Effector CD8-positive, alpha-beta T cell (primary cell): ENCODE results near the gene POU2F1.

Experiments
- DNase-seq: peaks from one replicate; lab custom pipeline; 2025; lab: John Stamatoyannopoulos, UW

The POU2F1 gene

DNA sequence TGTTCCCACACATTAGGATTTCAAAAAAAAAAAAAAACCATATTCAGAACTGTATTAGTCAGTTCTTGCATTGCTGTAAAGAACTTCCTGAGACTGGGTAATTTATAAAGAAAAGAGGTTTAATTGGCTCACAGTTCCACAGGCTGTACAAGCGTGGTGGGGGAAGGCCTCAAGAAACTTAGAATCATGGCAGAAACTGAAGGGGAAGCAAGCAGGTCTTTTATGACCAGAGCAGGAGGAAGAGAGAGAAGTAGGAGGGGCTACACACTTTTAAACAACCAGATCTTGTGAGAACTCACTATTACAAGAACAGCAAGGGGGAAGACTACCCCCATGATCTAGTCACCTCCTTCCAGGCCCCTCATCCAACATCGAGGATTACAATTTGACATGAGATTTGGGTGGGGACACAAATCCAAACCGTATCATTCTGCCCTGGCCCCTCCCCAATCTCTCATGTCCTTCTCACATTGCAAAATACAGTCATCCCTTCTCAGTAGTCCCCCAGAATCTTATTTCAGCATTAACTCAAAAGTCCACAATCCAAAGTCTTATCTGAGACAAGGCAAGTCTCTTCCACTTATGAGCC, 51.8 kb downstream of the POU2F1 start:
- no peak for DNase-seq

DNA sequence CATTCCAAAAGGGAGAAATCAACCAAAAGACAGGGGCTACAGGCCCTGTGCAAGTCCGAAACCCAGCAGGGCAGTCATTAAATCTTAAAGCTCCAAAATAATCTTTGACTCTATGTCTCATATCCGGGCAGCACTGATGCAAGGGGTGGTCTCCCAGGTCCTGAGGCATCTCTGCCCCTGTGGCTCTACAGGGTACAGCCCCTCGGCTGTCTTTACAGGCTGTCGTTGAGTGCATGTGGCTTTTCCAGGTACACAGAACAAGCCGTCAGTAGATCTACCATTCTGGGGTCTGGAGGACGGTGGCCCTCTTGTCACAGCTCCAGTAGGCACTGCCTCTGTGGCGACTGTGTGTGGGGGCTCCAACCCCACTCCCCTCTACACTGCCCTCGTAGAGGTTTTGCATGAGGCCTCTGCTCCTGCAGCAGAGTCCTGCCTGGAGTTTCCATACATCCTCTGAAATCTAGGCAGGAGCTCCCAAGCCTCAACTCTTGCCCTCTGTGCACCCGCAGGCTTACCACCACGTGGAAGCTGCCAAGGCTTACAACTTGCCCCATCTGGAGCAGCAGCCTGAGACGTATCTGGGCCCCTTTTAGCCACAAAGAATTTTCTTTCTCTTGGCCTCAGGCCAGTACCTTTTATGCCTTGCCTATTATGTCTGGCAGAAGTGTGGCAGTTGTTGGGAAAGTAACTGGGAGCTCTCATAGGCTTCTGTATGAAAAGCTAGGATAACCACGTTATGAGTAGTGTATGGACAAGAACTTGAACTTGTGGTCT, 52.5 kb downstream of the POU2F1 start:
- no peak for DNase-seq

DNA sequence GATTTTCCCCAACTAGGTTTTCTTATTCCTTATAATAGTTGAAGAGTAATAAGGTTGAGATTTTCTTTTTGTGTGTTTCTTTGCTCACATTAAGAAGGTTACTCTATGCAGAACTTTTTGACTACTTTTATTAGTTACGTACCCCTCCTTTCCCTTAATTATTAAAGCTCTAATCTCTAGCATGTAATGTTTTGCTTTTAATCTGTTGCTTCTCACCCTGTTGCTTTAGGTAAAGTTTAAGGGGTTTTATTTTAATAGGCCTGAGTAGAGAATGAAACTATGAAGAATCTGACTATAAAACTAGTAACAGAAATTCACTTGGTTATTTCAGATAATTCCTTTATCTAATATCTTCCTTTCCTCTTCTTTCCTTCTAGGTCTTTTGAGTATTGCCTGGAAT, 53.4 kb downstream of the POU2F1 start:
- no peak for DNase-seq

DNA sequence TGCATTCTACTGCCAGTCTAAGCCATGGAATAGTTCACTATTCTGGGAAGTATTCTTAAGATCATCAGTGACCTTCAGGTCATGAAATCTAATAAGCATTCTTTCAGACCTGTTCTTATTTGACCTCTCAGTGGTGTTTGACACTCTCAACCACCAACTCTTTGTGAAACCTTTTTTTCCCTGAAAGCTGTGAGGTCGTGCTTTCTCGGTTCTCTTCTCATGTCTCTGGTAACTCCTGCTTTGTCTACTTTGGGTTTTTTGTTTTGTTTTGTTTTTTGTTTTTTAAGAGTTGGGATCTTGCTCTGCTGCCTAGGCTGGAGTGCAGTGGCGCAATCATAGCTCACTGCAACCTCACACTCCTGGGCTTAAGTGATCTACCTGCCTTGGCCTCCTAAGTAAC, 56.3 kb downstream of the POU2F1 start:
- no peak for DNase-seq

DNA sequence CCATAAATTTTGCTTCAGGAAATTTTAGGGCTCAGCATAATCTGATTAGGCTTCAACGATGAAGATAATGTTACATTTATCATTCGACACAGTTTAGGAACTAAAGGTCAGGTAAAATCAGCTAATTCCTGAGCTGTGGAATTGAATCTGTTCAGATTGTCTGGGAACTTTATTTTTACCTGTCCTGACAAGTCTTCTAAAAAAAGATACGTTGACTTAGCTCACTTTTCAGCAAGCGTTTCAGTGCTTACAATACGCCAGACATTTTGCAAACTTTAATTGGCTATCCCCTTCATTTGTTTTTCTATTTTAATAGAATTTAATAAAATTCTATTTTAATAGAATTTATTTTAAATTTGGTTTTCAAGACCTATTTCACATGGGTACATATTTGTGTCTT, 57.8 kb downstream of the POU2F1 start:
- DNase-seq, result no peak

DNA sequence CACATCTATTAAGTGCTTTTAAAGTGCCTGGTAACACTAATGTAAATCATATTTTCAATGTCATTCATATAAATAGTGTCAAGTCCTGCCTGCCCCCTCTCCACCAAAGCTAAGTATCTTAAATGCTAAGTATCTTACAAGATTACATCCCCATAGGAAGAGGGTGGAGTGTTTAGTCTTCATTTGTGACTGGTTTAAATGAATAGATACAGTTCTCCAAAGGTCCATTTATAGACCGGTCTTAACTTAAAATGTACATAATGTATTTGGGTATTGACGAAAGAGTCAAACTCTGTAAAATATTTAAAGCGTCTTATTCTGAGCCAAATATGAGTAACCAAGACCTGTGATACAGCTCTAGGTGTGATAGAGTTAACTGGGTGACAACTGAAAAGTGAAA, 60.2 kb downstream of the POU2F1 start:
- DNase-seq, result no peak

DNA sequence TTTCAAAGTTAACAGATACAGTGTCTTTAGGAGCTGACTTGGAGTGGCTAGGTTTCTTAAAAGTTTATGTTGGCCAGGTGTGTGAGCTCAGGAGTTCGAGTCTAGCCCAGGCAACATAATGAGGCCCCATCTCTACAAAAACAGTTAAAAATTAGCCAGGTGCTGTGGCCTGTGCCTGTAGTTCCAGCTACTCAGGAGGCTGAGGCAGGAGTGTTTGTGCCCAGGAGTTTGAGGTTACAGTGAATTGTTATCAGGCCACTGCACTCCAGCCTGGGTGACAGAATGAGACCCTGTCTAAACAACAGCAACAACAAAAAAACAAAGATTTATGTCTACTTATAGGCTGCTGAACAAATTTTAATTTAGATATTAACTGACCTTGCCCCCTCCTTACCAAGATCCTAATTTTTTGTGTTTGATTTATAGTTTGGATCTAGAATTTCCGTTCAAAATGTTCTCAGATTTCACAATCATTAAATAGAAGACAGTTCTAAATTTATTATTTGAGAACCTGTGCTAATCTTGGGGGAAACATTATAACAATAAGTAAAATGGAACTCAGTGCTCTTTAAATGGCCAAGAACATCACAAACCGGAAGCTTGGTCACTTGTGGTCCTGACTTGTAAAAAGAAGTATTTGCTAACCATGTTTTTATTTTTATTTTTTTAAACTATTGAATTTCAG, 67.8 kb downstream of the POU2F1 start:
- DNase-seq, result no peak

DNA sequence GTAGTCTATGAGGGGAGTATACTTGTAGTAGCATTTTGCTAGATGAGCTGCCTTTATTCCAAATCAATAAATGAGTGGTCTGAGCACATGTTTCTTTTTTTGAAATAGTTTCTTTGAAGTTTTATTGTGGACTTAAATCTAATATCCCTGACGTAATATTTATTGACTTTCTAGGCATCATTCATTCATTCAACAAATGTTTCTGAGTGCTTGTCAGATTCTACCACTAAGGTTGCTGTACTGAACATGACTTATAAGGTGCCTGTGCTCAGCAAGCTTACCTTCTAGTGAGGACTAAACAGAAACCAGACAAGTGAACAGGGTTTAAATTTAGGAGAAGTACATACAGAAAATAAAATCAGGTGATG, 68.4 kb downstream of the POU2F1 start:
- DNase-seq, result no peak

DNA sequence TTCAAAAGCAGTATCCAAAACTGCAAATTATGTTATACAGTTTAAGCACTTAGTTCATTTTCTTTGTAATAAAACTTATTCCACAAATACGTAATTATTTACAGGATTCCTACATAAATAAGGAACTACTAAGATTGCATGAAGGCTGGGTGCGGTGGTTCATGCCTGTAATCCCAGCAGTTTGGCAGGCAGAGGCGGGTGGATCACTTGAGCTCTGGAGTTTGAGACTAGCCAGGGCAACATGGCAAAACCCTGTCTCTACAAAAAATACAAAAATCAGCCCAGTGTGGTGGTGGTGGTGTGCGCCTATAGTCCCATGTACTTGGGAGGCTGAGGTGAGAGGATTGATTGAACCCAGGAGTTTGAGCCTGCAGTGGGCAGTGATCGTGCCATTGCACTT, 69.3 kb downstream of the POU2F1 start:
- no peak for DNase-seq

DNA sequence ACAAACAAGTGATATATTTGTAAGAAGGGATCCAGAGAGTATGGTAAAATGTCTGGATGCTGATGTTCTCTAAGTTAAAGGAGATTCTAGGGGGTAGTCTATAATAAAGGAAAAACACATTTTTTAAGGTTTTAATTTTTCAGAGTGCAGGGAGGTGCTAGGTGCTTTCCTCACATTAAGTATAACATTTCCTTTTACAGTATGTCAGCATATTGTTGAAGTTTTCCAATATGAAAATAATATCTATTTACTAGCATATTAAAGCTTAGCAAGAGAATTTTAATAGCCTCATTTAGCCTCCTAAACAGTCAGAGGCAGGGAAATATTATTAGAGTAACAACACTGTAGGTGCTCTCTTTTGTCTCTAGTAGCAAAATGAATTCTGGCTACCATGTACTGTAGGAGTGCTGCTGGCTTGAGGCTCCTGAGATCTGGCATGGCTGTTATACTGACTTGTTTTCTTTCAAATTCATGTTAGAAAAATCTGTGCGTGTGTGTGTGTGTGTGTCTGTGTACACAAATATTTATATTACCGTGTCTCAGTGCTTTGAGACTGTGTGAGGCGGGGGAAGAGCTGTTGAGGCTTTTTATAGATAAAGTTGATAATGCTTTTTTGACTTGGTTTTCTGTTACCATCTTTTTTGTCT, 71.0 kb downstream of the POU2F1 start:
- DNase-seq, result no peak

DNA sequence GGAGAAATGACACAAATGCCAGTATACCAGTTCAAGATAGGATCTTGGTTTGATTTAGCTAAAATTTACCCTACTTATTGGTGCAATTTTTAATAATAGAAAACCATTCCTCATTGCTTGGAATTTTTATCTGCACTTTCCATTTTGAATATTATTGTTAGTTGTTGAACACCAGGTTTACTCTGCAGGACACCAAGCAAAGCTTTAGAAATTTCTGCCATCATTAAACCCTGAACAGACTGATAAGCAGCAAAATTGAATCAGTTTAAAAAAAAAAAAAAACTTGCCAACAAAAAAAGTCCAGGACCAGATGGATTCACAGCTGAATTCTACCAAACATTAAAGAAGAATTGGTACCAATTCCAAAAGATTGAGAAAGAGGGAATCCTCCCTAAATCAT, 71.5 kb downstream of the POU2F1 start:
- DNase-seq, result no peak

DNA sequence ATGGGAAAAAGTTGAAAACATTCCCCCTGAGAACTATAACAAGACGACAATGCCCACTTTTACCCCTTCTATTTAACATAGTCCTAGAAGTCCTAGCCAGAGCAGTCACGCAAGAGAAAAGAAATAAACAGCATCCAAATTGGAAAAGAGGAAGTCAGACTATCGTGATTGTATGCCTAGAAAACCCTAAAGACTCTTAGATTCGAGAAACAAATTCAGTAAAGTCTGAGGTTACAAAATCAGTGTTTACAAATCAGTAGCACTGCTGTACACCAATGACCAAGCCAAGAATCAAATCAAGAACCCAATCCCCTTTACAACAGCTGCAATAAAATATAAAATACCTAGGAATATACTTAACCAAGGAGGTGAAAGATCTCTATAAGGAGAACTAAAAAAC, 72.4 kb downstream of the POU2F1 start:
- no peak for DNase-seq

DNA sequence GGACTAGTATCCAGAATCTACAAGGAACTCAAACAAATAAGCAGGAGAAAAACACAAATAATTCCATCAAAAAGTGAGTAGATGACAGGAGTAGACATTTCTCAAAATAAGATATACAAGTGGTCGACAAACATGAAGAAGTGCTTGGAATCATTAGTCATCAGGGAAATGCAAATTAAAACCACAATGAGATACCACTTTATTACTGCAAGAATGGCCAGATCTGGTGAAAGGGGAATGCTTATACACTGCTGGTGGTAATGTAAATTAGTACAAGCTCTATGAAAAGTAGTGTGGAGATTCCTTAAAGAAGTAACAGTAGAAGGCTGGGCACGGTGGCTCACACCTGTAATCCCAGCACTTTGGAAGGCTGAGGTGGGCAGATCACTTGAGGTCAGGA, 73.8 kb downstream of the POU2F1 start:
- DNase-seq, result no peak

DNA sequence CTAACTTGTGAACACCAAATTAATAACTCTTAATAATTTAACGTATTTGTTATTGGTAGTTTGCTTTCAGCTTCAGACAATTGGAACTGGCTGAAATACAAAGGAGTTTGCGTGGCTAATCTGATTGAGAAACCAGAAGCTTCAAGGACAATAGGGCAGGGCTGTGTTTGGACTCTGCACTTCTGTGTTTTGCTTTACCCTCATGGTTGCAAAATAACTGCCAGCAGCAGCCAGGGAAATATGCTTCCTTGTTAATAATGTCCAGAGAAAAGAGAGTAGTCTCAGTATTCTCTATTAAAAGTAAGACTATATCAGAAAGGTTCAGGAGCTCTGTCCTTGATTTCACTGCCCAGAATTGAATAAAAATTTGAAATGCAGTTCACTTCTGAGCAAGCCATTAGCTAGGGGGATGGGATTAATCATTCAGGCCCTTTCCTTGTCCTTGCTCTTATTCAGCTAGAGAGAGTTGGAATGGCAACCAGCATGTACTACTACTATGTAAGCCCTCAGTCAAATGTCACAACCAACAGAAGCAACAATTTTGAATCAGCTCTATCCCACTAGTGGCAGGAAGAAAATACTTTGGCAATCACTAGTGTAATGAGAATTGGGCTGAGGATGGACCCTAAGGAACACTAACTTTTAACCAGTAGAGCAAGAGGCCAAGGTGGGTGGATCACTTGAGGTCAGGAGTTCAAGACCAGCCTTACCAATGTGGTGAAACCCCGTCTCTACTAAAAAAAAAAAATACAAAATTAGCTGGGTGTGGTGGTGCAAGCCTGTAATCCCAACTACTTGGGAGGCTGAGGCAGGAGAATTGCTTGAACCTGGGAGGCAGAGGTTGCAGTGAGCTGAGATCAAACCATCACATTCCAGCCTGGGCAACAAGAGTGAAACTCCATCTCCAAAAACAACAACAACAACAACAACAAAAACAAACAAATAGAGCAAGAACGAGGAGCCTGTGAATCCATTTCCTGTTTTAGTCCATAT, 76.8 kb downstream of the POU2F1 start:
- DNase-seq, result no peak

DNA sequence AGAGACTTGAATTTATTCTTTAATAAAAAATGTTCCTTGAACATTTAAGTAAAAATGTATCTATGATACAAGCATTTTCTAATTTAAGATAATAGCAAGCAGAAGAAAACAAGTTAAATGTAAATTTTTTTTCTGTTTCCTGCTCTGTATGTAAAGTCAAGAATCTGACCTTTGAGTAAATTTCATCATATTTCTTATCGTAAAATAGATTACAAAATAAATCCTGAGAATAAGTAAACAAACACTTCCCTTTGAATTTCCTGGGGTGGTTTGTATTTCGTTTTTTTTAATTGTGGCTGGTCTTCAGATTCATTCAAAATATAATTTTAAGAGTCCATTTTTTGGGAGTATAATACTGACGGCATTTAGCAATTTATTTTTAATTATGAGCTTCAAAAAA, 77.6 kb downstream of the POU2F1 start:
- no peak for DNase-seq

DNA sequence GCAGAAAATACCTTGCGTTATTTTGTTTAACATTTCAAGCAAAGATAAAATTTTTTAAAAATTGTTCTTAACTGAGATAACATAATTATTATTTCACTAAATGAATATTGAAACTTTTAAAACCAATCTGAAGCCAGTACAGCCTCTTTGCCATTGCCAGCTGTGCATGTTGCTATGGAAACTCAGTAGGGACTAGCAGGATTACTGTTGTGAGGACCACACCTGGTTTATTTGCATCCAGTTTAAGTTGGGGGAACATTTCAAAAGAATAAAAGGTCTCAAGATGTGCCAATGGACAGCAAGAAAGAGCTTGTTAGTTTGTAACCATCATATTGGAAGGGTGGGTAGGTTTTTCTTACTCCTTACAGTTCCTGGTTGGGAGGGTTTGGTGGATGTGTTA, 80.7 kb downstream of the POU2F1 start:
- no peak for DNase-seq

DNA sequence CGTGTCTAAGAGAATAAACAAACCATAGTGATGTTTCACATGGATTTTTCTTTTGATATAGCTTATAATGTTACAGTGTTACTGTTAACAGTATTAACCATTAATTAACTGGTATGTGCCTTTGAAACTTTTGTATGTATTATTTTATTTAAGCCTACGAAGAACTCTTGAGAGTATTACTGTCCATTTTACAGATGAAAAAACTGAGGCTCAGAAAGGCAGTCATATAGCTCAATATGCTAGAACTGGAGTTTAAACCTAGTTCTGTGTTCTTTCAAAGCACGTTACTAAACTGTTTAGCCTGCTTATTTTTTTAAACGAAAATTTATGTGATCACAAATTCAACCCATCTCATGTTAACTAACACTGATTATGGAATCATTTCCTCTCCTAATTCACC, 83.5 kb downstream of the POU2F1 start:
- no peak for DNase-seq

DNA sequence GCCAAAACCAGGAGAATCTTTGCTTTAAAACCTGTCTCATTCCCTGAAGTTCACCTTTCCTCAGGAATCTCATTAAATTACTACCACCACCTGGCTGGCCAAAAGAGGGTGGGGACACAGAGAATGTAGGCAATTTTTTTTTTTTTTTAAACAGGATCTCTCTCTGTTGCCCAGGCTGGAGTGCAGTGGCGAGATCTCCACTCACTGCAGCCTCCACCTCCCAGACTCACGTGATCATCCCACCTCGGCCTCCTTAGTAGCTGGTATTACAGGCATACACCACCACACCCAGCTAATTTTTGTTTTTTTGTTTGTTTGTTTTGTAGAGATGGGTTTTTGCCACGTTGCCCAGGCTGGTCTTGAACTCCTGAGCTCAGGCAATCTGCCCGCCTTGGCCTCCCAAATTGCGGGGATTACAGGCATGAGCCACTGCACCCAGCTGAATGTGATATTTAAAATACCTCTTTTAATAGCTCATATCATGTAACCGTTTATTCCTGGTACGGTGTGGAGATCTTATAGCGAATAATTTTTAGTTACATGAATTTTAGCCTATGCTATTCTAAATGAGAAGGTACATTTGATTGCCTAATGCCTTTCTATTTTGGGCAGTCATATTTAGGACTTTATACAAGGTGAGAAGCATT, 84.5 kb downstream of the POU2F1 start:
- DNase-seq, result no peak

DNA sequence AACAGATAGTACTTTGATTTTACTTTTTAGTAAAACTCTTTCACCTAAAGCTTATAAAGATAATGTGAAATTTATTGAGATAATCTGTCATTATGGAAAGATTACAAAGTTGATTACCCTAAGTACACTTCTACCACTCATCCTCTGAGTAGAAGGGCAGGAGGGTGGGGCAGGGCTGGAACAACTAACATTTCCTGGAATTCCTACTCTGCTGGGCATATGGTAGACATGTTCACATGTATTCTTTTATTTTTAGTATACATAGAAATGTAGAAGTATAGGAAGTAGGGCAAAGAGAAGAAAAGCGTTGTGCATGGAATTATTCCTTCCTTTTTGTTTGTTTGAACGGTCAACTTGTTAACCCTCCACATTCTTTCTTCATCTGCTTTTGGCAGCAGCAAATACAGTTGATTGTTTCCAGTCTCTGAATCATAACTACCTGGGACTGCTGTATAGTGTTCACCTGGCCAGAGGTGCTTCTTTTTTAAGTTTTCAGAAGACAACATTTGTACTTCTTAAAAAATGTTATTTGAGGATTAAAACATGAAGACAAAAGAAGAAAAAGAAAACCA, 85.1 kb downstream of the POU2F1 start:
- no peak for DNase-seq

DNA sequence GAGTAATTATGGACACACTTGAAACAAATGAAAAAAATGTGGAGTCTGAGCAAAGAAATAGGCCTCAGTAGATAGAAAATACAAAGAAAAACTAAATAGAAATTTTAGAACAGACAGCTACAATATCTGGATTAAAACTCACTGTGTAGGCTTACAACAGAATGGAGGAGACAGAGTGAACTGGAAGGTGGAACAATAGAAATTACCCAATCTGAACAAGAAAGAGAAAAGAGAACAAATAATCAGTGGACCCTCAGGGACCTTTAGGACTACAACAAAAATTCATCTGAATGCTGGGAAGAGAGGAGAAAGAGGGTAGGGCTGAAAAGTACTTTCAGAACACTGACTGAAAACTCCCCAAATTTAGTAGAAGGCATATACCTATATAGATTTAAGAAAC, 90.0 kb downstream of the POU2F1 start:
- no peak for DNase-seq

DNA sequence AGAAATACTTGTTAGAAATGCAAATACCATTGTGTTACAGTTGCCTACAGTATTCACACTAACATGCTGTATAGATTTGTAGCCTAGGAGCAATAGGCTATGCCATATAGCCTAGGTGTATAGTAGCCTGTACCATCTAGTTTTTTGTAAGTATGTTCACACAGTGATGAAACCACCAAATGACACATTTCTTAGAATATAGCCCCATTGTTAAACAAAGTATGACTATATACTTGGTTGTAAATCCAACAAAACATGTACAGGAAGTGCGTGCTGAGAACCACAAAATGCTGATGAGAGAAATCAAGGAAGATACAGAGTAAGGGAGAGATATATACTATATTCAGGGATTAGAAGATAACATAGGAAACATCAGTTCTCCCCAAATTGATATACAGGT, 92.2 kb downstream of the POU2F1 start:
- DNase-seq, result no peak
